Epithelial cell of proximal tubule (primary cell): ENCODE results near the gene FANK1. TPM values are rescaled to one million over a fixed set of nuclear protein-coding genes. Genes with fewer than 3 reads are reported as not detected.
A peak's percentile ranks its signal among the peaks of the same experiment; 100 is the strongest.

Source experiments
- DNase-seq: peaks from one replicate; pipeline ENCODE4 v3.0.0-alpha.2; 2011; ENCODE audit warnings: low read depth
- H3K4me3 ChIP-seq: 2 replicates; pipeline ENCODE4 v1.5.1; 2011; ENCODE audit warnings: low read depth, mild to moderate bottlenecking, low read length
- total RNA-seq: library from RNA; depleted of rRNA; stranded (reverse); fragments of >200 nt; gene quantifications from 2 replicates; pipeline ENCODE4 v1.2.3, GENCODE V29; 2015
- TF ChIP-seq, protein P1 (sequence below): conservative IDR thresholded peaks from 2 replicates; pipeline ENCODE4 v1.5.1; 2012; ENCODE audit warnings: low read depth, mild to moderate bottlenecking, low read length

Gene FANK1
- total RNA-seq, 1 donor from 2014 or later: 9.2 TPM

DNA sequence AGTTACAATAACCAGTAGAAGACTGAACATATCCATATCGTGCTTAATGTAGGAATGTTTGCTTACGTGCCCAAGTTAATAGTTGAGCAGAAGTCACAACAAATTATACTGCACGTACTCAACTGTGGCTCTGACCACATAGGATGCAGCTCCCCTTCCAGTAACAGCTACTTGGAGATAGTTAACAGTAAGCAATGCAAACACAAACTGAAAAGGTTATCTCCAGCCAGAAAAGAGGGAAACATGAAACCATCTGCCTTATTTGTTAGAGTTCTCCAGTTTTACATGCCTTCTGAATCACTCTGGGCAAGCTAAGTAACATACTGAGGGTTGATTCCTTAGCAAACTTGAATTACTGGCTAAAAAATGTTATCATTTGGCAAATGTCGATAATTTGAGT, 25.0 kb upstream of the FANK1 start:
- no peak for DNase-seq
- H3K4me3 ChIP-seq: no peak overlapping the region
- TF ChIP-seq, protein P1, sequence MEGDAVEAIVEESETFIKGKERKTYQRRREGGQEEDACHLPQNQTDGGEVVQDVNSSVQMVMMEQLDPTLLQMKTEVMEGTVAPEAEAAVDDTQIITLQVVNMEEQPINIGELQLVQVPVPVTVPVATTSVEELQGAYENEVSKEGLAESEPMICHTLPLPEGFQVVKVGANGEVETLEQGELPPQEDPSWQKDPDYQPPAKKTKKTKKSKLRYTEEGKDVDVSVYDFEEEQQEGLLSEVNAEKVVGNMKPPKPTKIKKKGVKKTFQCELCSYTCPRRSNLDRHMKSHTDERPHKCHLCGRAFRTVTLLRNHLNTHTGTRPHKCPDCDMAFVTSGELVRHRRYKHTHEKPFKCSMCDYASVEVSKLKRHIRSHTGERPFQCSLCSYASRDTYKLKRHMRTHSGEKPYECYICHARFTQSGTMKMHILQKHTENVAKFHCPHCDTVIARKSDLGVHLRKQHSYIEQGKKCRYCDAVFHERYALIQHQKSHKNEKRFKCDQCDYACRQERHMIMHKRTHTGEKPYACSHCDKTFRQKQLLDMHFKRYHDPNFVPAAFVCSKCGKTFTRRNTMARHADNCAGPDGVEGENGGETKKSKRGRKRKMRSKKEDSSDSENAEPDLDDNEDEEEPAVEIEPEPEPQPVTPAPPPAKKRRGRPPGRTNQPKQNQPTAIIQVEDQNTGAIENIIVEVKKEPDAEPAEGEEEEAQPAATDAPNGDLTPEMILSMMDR: no peak

DNA sequence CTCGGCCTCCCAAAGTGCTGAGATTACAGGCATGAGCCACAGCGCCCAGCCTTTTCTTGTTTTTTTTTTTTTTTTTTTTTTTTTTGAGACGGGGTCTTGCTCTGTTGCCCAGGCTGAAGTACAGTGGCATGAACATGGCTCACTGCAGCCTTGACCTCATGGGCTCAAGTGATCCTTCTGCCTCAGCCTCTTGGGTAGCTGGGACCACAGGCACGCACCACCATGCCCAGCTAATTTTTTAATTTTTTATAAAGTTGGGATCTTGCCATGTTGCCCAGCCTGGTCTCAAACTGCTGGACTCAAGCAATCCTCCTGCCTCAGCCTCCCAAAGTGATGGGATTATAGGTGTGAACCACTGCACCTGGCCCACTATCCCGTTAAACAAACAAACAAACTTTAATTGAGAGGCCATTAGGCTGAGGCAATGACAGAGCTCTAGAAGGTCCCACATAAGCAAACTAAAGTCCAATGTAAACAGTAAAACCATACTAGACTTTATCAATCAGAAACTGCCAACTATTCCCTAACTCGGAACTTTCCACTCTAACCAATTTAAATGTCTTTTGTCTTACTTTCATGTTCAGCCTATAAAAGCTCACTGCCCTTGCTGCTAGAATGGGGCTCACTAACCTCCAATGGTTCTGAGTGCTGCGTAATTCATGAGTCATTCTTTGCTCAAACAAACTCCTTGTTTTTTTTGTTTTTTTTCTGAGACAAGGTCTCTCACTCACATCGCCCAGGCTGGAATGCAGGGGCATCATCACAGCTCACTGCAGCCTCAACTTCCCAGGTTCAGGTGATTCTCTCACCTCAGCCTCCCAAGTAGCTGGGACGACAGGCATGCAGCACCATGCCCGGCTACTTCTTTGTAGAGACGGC, 17.2 kb upstream of the FANK1 start:
- peak; percentile 74 for DNase-seq
- H3K4me3 ChIP-seq: no peak overlapping the region
- TF ChIP-seq, protein P1: no peak

DNA sequence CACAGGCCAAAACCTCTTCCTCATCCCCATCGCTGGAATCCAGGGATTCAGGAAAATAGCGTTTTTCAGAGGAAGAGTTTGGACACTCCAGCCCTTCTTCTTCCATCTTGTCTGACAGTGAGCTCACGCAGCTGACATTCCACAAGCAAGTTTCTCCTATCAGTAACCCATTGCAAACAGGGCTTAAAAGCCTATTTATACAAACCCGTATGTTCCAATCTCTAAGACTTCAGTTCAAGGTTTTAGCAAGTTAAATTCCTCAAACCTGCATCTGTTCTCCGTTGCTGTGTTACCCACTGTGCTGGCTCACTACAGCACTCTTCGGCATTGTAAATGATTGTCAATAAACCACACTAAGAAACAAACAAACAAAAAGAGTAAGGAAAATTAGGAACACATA, 15.6 kb upstream of the FANK1 start:
- no peak for DNase-seq
- no peak overlapping the region for H3K4me3 ChIP-seq
- TF ChIP-seq, protein P1: no peak

DNA sequence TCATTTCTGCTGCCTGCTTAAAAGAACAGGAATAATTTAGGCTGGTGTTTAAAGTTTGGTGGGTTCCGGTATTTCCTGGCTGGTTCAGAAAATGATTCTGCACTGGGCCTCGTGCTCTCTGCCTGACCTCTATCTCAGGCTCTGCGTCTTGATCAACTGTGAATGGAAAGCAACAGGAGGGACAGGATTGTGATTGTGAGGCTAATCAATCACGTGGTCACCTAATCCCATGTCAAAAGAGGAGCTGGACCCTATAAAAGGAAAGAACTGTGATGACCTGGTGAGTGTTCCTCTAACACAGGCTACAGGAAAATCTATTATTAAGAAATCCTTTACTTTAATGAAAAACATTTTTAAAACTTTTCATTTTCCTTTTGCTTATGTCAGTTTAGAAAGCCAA, 15.2 kb upstream of the FANK1 start, which contains the start of gene DHX32:
Gene DHX32, minus strand, starts transcription at position 101 of the 400 bp plus-strand sequence. CDS start 468 bp downstream, outside the sequence.
- H3K4me3 ChIP-seq: no peak within 1 kb of the TSS
- no peak for DNase-seq
- TF ChIP-seq, protein P1: no peak

DNA sequence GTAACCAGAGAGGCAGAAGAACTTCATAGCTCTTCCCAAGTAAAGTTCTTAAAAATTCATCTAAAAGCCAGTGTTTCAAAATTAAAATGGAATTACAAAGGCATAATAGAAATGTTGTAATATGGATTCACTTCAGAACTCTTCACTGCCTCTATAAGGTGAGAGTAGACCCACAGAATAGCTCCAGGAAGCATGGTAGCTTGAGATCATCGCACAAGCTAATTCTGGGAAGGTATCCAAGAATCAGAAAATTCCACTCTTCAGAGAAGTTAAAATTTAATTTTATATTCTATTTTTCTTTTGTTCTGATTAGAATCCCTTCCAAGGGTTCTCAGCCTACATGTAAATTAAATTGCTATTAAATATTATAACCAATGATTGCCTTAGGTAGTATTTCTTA, 13.8 kb upstream of the FANK1 start:
- TF ChIP-seq, protein P1: no peak
- DNase-seq: no peak
- H3K4me3 ChIP-seq: no peak overlapping the region

DNA sequence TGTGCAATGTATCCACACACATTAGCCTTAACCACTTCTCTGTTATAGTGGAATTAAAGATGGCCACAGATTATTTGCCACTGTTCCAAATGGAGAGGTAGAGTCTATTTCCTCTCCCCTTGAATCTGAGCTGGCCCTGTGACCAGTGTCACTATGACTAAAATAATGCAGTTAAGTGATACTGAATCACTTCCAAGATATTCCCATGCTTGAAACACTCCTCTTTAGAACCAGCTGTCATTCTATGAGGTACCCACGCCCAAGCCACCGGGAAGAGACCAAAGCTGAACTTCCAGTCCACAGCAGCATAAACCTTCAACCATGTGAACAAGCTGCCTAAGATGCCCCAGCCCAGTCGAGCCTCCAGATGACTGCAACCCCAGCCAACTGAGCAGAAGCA, 13.2 kb upstream of the FANK1 start:
- no peak for DNase-seq
- H3K4me3 ChIP-seq: no peak overlapping the region
- TF ChIP-seq, protein P1: no peak
